ENCODE results near the gene SBK1. TPM values are rescaled to one million over a fixed set of nuclear protein-coding genes. Genes with fewer than 3 reads are reported as not detected.
"Not testable (repeated sequence)": the region's sequence is repeated elsewhere in the genome, so short reads cannot be mapped to it uniquely, and the experiment has no call there.

The SBK1 gene
- total and polyA plus RNA-seq, 2 donors (not counting 1 experiment from before 2014, with no cell fraction given): under 0.01 TPM; not detected in 1

DNA sequence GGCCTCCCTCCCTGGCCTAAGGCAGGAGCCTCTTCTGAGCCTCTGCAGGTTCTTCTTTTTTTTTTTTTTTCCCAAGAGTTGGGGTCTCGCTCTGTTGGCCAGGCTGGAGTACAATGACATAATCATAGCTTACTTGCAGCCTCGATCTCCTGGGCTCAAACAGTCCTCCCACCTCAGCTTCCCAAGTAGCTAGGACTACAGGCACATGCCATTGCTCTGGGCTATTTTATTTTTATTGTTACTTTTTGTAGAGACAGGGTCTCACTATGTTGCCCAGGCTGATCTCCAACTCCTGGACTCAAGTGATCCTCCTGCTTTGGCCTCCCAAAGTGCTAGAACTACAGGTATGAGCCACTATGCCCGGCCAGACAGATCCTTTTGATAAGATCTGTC is 32.6 kb downstream of the SBK1 start:
- no peaks in the 10 kb centered on the region for H3K27me3 ChIP-seq (ENCODE audit: control insufficient read depth, insufficient read depth, low read length)
- H3K79me2 ChIP-seq (ENCODE audit: control insufficient read depth, insufficient read depth, low read length): no peaks in the 10 kb centered on the region
- no peaks in the 10 kb centered on the region for H3K9me3 ChIP-seq (ENCODE audit: control insufficient read depth, insufficient read depth, low read depth, low read length)
- no peak overlapping the region for H3K9ac ChIP-seq (ENCODE audit: insufficient read depth, low read length)
- H4K20me1 ChIP-seq (ENCODE audit: control insufficient read depth, extremely low read depth, insufficient read depth, low read length): no peaks in the 10 kb centered on the region
- H3K4me1 ChIP-seq (ENCODE audit: control insufficient read depth, extremely low read depth, insufficient read depth, low read length): no peaks in the 10 kb centered on the region
- H2AFZ ChIP-seq (ENCODE audit: low read length): no peak overlapping the region
- H3K27ac ChIP-seq (ENCODE audit: insufficient read depth, low read length): no peak overlapping the region
- DNase-seq (ENCODE audit: low read depth in 2 of 2): no peak
- no peak overlapping the region for H3K4me2 ChIP-seq (ENCODE audit: extremely low read depth, insufficient read depth, low read length)
- no peaks in the 10 kb centered on the region for H3K36me3 ChIP-seq (ENCODE audit: control insufficient read depth, insufficient read depth, low read length)
- no peak for TF ChIP-seq EZH2 (IDR thresholded peaks at IDR 0.05; ENCODE audit: low read length, missing control alignments)
- TF ChIP-seq, protein P1, sequence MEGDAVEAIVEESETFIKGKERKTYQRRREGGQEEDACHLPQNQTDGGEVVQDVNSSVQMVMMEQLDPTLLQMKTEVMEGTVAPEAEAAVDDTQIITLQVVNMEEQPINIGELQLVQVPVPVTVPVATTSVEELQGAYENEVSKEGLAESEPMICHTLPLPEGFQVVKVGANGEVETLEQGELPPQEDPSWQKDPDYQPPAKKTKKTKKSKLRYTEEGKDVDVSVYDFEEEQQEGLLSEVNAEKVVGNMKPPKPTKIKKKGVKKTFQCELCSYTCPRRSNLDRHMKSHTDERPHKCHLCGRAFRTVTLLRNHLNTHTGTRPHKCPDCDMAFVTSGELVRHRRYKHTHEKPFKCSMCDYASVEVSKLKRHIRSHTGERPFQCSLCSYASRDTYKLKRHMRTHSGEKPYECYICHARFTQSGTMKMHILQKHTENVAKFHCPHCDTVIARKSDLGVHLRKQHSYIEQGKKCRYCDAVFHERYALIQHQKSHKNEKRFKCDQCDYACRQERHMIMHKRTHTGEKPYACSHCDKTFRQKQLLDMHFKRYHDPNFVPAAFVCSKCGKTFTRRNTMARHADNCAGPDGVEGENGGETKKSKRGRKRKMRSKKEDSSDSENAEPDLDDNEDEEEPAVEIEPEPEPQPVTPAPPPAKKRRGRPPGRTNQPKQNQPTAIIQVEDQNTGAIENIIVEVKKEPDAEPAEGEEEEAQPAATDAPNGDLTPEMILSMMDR (conservative IDR thresholded peaks at IDR 0.05 in 1 of 2, IDR thresholded peaks at IDR 0.05 in 1 of 2; ENCODE audit: low read depth in 1 of 2, low read length in 2 of 2): no peak
- no peak overlapping the region for H3K4me3 ChIP-seq (replicated peaks in 1 of 4; ENCODE audit: control extremely low read depth in 1 of 4, insufficient read depth in 1 of 4, low read depth in 3 of 4, low read length in 4 of 4)

DNA sequence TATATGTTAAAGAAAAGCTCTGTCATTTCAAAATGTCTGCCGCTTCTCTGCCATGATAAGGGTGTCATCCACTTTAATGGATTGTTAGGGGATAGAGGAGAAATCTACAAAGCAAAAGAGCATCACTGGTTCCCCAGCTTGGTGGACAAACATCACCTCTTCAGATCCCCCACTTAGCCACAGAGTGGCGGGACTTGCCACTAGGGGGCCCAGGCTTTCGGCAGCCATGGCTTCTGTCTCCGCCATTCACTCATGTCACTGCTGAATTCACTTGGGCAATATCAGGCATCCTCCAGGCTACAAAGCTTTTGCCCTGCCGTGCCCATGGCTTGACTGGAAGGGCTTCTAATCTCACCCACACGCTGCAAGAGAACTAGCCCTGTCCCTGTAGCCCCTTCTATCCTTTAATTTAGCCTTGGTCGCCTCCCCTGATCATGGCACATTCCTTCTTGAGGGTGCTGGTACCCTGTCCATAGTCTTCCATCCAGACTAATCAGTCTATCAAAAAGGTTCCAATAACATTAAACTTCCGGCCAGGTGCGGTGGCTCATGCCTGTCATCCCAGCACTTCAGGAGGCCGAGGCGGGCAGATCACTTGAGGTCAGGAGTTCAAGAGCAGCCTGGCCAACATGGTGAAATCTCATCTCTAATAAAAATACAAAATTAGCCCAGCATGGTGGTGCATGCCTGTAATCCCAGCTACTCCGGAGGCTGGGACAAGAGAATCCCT is 34.7 kb downstream of the SBK1 start:
- Histone ChIP-seq H3K27ac (ENCODE audit: insufficient read depth, low read length) (no peak overlapping the region), H3K4me2 (ENCODE audit: extremely low read depth, insufficient read depth, low read length) (no peak overlapping the region), H3K79me2 (ENCODE audit: control insufficient read depth, insufficient read depth, low read length) (no peaks in the 10 kb centered on the region), H4K20me1 (ENCODE audit: control insufficient read depth, extremely low read depth, insufficient read depth, low read length) (no peaks in the 10 kb centered on the region), H3K27me3 (ENCODE audit: control insufficient read depth, insufficient read depth, low read length) (no peaks in the 10 kb centered on the region), H3K9ac (ENCODE audit: insufficient read depth, low read length) (no peak overlapping the region), H3K4me3 (replicated peaks in 1 of 4; ENCODE audit: control extremely low read depth in 1 of 4, insufficient read depth in 1 of 4, low read depth in 3 of 4, low read length in 4 of 4) (no peak overlapping the region), H2AFZ (ENCODE audit: low read length) (no peak overlapping the region), H3K36me3 (ENCODE audit: control insufficient read depth, insufficient read depth, low read length) (no peaks in the 10 kb centered on the region), H3K9me3 (ENCODE audit: control insufficient read depth, insufficient read depth, low read depth, low read length) (no peaks in the 10 kb centered on the region), H3K4me1 (ENCODE audit: control insufficient read depth, extremely low read depth, insufficient read depth, low read length) (no peaks in the 10 kb centered on the region)
- DNase-seq (ENCODE audit: low read depth in 2 of 2): peak; percentile 36 to 42
- TF ChIP-seq EZH2 (IDR thresholded peaks at IDR 0.05; ENCODE audit: low read length, missing control alignments): no peak
- TF ChIP-seq, protein P1 (conservative IDR thresholded peaks at IDR 0.05 in 1 of 2, IDR thresholded peaks at IDR 0.05 in 1 of 2; ENCODE audit: low read depth in 1 of 2, low read length in 2 of 2): peak; percentile 78 to 82

DNA sequence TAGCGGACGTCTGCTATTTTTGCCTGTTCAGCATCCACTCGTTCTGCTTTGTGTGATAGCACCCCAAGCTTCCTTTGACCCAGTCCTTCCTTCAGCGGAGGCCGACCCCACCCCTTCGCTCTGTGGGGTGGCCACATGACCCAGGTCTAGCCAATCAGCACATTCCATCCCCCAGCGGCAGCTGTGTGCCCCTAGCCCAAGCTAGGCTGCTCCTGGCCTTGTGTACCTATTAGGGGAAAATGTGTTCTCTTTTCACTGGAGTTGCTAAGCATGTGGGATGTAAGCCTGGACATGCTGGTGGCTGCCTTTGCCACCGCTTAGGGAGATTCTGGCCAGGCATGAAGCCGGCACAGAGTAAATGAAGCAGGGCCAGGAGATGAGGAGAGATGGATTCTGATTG is 37.9 kb downstream of the SBK1 start:
- H3K4me3 ChIP-seq (replicated peaks in 1 of 4; ENCODE audit: control extremely low read depth in 1 of 4, insufficient read depth in 1 of 4, low read depth in 3 of 4, low read length in 4 of 4); DNase-seq (ENCODE audit: low read depth in 2 of 2); H3K4me2 ChIP-seq (ENCODE audit: extremely low read depth, insufficient read depth, low read length); H3K27ac ChIP-seq (ENCODE audit: insufficient read depth, low read length); H2AFZ ChIP-seq (ENCODE audit: low read length); H3K9me3 ChIP-seq (ENCODE audit: control insufficient read depth, insufficient read depth, low read depth, low read length); H3K4me1 ChIP-seq (ENCODE audit: control insufficient read depth, extremely low read depth, insufficient read depth, low read length); H3K36me3 ChIP-seq (ENCODE audit: control insufficient read depth, insufficient read depth, low read length); H3K27me3 ChIP-seq (ENCODE audit: control insufficient read depth, insufficient read depth, low read length); H3K9ac ChIP-seq (ENCODE audit: insufficient read depth, low read length); H4K20me1 ChIP-seq (ENCODE audit: control insufficient read depth, extremely low read depth, insufficient read depth, low read length); H3K79me2 ChIP-seq (ENCODE audit: control insufficient read depth, insufficient read depth, low read length): not testable (repeated sequence)

DNA sequence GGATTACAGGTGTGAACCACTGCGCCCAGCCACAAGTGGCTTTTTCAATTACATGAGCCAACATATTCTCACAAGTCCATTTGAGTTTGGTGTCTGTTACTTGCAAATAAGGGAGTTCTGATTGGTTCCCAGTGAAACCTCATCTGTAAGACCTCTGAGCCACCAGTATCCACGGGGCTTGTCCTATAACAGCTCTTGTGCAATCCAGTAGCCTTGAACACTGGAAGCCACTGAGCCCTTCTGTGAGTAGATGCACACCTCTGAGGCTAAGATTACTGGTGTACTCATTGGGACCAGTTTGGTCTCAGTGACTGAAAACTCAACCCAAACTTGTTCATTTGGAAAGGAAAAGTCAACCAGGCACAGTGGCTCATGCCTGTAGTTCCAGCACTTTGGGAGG is 38.7 kb downstream of the SBK1 start:
- H4K20me1 ChIP-seq (ENCODE audit: control insufficient read depth, extremely low read depth, insufficient read depth, low read length); H3K27ac ChIP-seq (ENCODE audit: insufficient read depth, low read length); H3K27me3 ChIP-seq (ENCODE audit: control insufficient read depth, insufficient read depth, low read length); H3K9ac ChIP-seq (ENCODE audit: insufficient read depth, low read length); H2AFZ ChIP-seq (ENCODE audit: low read length); H3K4me3 ChIP-seq (replicated peaks in 1 of 4; ENCODE audit: control extremely low read depth in 1 of 4, insufficient read depth in 1 of 4, low read depth in 3 of 4, low read length in 4 of 4); DNase-seq (ENCODE audit: low read depth in 2 of 2); H3K36me3 ChIP-seq (ENCODE audit: control insufficient read depth, insufficient read depth, low read length); H3K4me2 ChIP-seq (ENCODE audit: extremely low read depth, insufficient read depth, low read length); H3K4me1 ChIP-seq (ENCODE audit: control insufficient read depth, extremely low read depth, insufficient read depth, low read length); H3K9me3 ChIP-seq (ENCODE audit: control insufficient read depth, insufficient read depth, low read depth, low read length); H3K79me2 ChIP-seq (ENCODE audit: control insufficient read depth, insufficient read depth, low read length): not testable (repeated sequence)

DNA sequence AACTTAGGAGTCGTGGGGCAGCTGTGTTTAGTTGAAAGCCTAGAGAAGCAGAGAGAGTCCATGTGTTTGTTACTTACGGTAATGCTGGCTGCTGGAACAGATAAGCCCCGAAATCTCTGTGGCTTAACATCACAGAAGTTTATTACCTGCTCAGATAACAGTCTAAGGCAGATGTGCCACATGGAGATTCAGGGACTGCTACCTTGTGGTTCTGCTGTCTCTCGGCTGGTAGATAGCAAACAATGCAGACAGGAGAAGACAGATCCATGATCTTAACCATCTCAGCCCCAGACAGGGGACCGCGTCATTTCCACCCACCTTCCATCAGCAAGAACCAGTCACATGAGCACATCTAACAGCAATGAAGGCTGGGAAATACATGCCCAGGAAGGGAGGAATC is 40.3 kb downstream of the SBK1 start:
- not testable (repeated sequence) for DNase-seq (ENCODE audit: low read depth in 2 of 2); H3K9ac ChIP-seq (ENCODE audit: insufficient read depth, low read length); H3K4me1 ChIP-seq (ENCODE audit: control insufficient read depth, extremely low read depth, insufficient read depth, low read length); H2AFZ ChIP-seq (ENCODE audit: low read length); H4K20me1 ChIP-seq (ENCODE audit: control insufficient read depth, extremely low read depth, insufficient read depth, low read length); H3K9me3 ChIP-seq (ENCODE audit: control insufficient read depth, insufficient read depth, low read depth, low read length); H3K27me3 ChIP-seq (ENCODE audit: control insufficient read depth, insufficient read depth, low read length); H3K79me2 ChIP-seq (ENCODE audit: control insufficient read depth, insufficient read depth, low read length); H3K4me2 ChIP-seq (ENCODE audit: extremely low read depth, insufficient read depth, low read length); H3K4me3 ChIP-seq (replicated peaks in 1 of 4; ENCODE audit: control extremely low read depth in 1 of 4, insufficient read depth in 1 of 4, low read depth in 3 of 4, low read length in 4 of 4); H3K27ac ChIP-seq (ENCODE audit: insufficient read depth, low read length); H3K36me3 ChIP-seq (ENCODE audit: control insufficient read depth, insufficient read depth, low read length)

All from fibroblast of lung (primary cell).